A549 (cell line): Measurements from ENCODE around the gene OPA1. TPM values are rescaled to one million over a fixed set of nuclear protein-coding genes. Genes with fewer than 3 reads are reported as not detected.

ENCODE experiments used
- ATAC-seq, 2 experiments: fragments of 200-7000 bp in 1 of 2; fragments of >200 bp in 1 of 2; cut with Nextera tagmentation in 1 of 2; cut with Tn5 transposase in 1 of 2; 3 replicates each; pipeline versions ENCODE4 v1.8.0 to v1.9.1; 2018 to 2020; ENCODE audit warnings: mild to moderate bottlenecking in 1 of 2, moderate library complexity in 1 of 2
- CTCF ChIA-PET: fragments of 300-600 bp; sonication (Branson Sonifier 250); formaldehyde crosslinking; extraction: SDS; loops from one replicate; lab custom pipeline; 2021; ENCODE audit warnings: antibody characterized with exemption, inconsistent platforms; lab: Yijun Ruan, JAX
- POLR2A ChIA-PET: fragments of 350-600 bp; formaldehyde crosslinking; extraction: SDS; loops from one replicate; lab custom pipeline; 2021; ENCODE audit warnings: antibody characterized with exemption, inconsistent platforms; lab: Yijun Ruan, JAX
- DNase-seq, 2 experiments: peaks; one replicate each; pipeline versions ENCODE4 v3.0.0 to v3.0.0-alpha.2; 2011 to 2016; ENCODE audit warnings: low read depth in 1 of 2, low spot score in 1 of 2
- FAIRE-seq: peaks from 2 replicates; lab custom pipeline; 2011; peaks lifted over from hg19 to GRCh38; lab: Jason Lieb, UNC
- H3K27ac ChIP-seq, 2 experiments: fragments of >200 bp; sonication (Bioruptor Twin); formaldehyde crosslinking; 3 replicates each; pipeline ENCODE4 v1.5.1; 2016 to 2017
- H3K4me1 ChIP-seq: fragments of >200 bp; sonication (Bioruptor Twin); formaldehyde crosslinking; 3 replicates; pipeline ENCODE4 v1.6.1; 2016
- H3K4me2 ChIP-seq: fragments of >200 bp; sonication (Bioruptor Twin); formaldehyde crosslinking; 3 replicates; pipeline ENCODE4 v1.6.1; 2016
- H3K4me3 ChIP-seq: fragments of >200 bp; sonication (Bioruptor Twin); formaldehyde crosslinking; 3 replicates; pipeline ENCODE4 v1.5.1; 2016
- H3K9me3 ChIP-seq: fragments of >200 bp; sonication (Bioruptor Twin); formaldehyde crosslinking; 3 replicates; pipeline ENCODE4 v1.6.1; 2016
- CBX2 ChIP-seq: fragments of 200-600 bp; sonication (generic); IDR thresholded peaks from 2 replicates; pipeline ENCODE4 v1.6.1; 2016; ENCODE audit warnings: low read depth, mild to moderate bottlenecking, borderline replicate concordance
- CBX8 ChIP-seq: fragments of 200-600 bp; sonication (generic); IDR thresholded peaks from 2 replicates; pipeline ENCODE4 v1.6.1; 2016
- E2F6 ChIP-seq: IDR thresholded peaks from 2 replicates; pipeline ENCODE4 v1.6.1; 2012; ENCODE audit warnings: low read depth, borderline replicate concordance
- ESRRA ChIP-seq: fragments of 150-350 bp; IDR thresholded peaks from 2 replicates; pipeline ENCODE4 v1.6.1; 2014; ENCODE audit warnings: mild to moderate bottlenecking, low read length, borderline replicate concordance
- FOSL2 ChIP-seq, 2 experiments: fragments of 450-650 bp in 1 of 2; fragments of >200 bp in 1 of 2; sonication (Bioruptor Twin) in 1 of 2; formaldehyde crosslinking; IDR thresholded peaks; 2 replicates each; pipeline versions ENCODE4 v1.5.0 to v1.6.1; 2016 to 2020; ENCODE audit warnings: mild to moderate bottlenecking in 1 of 2, moderate library complexity in 1 of 2
- HDAC2 ChIP-seq: fragments of 200-600 bp; sonication (generic); IDR thresholded peaks from 2 replicates; pipeline ENCODE4 v1.6.1; 2016
- HEYL ChIP-seq: fragments of 250-450 bp; sonication (Bioruptor Pico); IDR thresholded peaks from 2 replicates; pipeline ENCODE4 v1.8.0; 2021; ENCODE audit warnings: mild to moderate bottlenecking, moderate library complexity
- HMGXB4 ChIP-seq: fragments of 250-450 bp; sonication (Bioruptor Pico); IDR thresholded peaks from 2 replicates; pipeline ENCODE4 v1.5.0; 2021; ENCODE audit warnings: mild to moderate bottlenecking, moderate library complexity, borderline replicate concordance
- HOXA7 ChIP-seq: fragments of 250-450 bp; sonication (Bioruptor Pico); IDR thresholded peaks from 2 replicates; pipeline ENCODE4 v1.5.0; 2020; ENCODE audit warnings: mild to moderate bottlenecking, moderate library complexity
- HOXB13 ChIP-seq: fragments of 250-450 bp; sonication (Bioruptor Pico); IDR thresholded peaks from 2 replicates; pipeline ENCODE4 v1.5.0; 2020; ENCODE audit warnings: low read depth, mild to moderate bottlenecking, moderate library complexity
- HOXB5 ChIP-seq: fragments of 250-450 bp; sonication (Bioruptor Pico); IDR thresholded peaks from 2 replicates; pipeline ENCODE4 v1.5.0; 2020; ENCODE audit warnings: mild to moderate bottlenecking, moderate library complexity
- JUNB ChIP-seq: fragments of >200 bp; sonication (Bioruptor Twin); formaldehyde crosslinking; IDR thresholded peaks from 2 replicates; pipeline ENCODE4 v1.6.1; 2016
- MAZ ChIP-seq: fragments of 150-350 bp; IDR thresholded peaks from 2 replicates; pipeline ENCODE4 v1.6.1; 2014; ENCODE audit warnings: antibody characterized with exemption, low read depth, low read length, borderline replicate concordance
- NFE2L2 ChIP-seq: fragments of 150-350 bp; conservative IDR thresholded peaks from 2 replicates; pipeline ENCODE4 v1.6.1; 2014; ENCODE audit warnings: low read length
- NR3C1 ChIP-seq: fragments of >200 bp; sonication (Bioruptor Twin); formaldehyde crosslinking; IDR thresholded peaks from 3 replicates; pipeline ENCODE4 v1.6.1; 2017
- POLR2A ChIP-seq: IDR thresholded peaks from 2 replicates; pipeline ENCODE4 v1.6.1; 2012; ENCODE audit warnings: mild to moderate bottlenecking, low read length
- RAD21 ChIP-seq, 2 experiments: fragments of >200 bp in 1 of 2; sonication (Bioruptor Twin) in 1 of 2; formaldehyde crosslinking in 1 of 2; IDR thresholded peaks in 1 of 2; conservative IDR thresholded peaks in 1 of 2; 2 replicates in 1 of 2; 3 replicates in 1 of 2; pipeline ENCODE4 v1.6.1; 2012 to 2018; ENCODE audit warnings: inconsistent platforms in 1 of 2
- RARB ChIP-seq: fragments of 250-450 bp; sonication (Bioruptor Pico); IDR thresholded peaks from 2 replicates; pipeline ENCODE4 v1.8.0; 2021; ENCODE audit warnings: mild to moderate bottlenecking, moderate library complexity
- RCOR1 ChIP-seq: fragments of 150-350 bp; IDR thresholded peaks from 2 replicates; pipeline ENCODE4 v1.6.1; 2014; ENCODE audit warnings: antibody characterized with exemption, low read length, low read depth
- RFX5 ChIP-seq: fragments of 450-650 bp; IDR thresholded peaks from 2 replicates; pipeline ENCODE4 v1.7.1; 2014; ENCODE audit warnings: antibody characterized with exemption, mild to moderate bottlenecking, moderate library complexity
- TFCP2L1 ChIP-seq: fragments of 250-450 bp; sonication (Bioruptor Pico); IDR thresholded peaks from 2 replicates; pipeline ENCODE4 v1.5.0; 2021; ENCODE audit warnings: mild to moderate bottlenecking
- ZC3H11A ChIP-seq: fragments of 450-650 bp; IDR thresholded peaks from 2 replicates; pipeline ENCODE4 v1.6.1; 2014; ENCODE audit warnings: antibody characterized with exemption, mild to moderate bottlenecking
- ZFP36 ChIP-seq: fragments of 450-650 bp; IDR thresholded peaks from 2 replicates; pipeline ENCODE4 v1.6.1; 2014; ENCODE audit warnings: borderline replicate concordance; ENCODE audit not compliant: partially characterized antibody
- ZNF302 ChIP-seq: fragments of 250-450 bp; sonication (Bioruptor Pico); IDR thresholded peaks from 2 replicates; pipeline ENCODE4 v1.9.0; 2021; ENCODE audit warnings: inconsistent platforms, mild to moderate bottlenecking, moderate library complexity
- WGBS: methylation state at CpG from one replicate; pipeline ENCODE4 v1.1.6; 2017; ENCODE audit errors: missing lambda C conversion rate; 5-methylcytosine and 5-hydroxymethylcytosine counted together
- polyA plus RNA-seq, 4 experiments: library from polyadenylated mRNA; depleted of rRNA in 3 of 4; stranded (reverse); fragments of >200 nt; fragmentation: RNase III in 1 of 4; extraction: RNeasy Plus Mini Kit Qiagen cat#74134 plus additional on column Dnase treatment in 1 of 4; gene quantifications; 2 replicates in 3 of 4; 3 replicates in 1 of 4; pipeline ENCODE4 v1.2.3, GENCODE V29; 2011 to 2017
- TF ChIP-seq, protein P1 (sequence below): fragments of 150-350 bp; IDR thresholded peaks from 2 replicates; pipeline ENCODE4 v1.6.1; 2014; ENCODE audit warnings: low read depth, mild to moderate bottlenecking, low read length
- TF ChIP-seq, protein P2 (sequence below): fragments of >200 bp; sonication (Bioruptor Twin); formaldehyde crosslinking; IDR thresholded peaks from 3 replicates; pipeline ENCODE4 v1.5.1; 2016

Gene OPA1
- polyA plus RNA-seq, 2 of the 4 experiments (the other 2 are of a cell fraction): 31.7 to 54.4 TPM

- ATAC-seq (no peak; a peak in 1 of 6 replicates), DNase-seq (no peak), FAIRE-seq (no peak)
- ChIA-PET CTCF (interaction anchor here (0.5 kb wide), 2 partner anchors 47 to 1841 kb away, joined by 3 read pairs; no protein-coding TSS in a partner anchor), POLR2A (interaction anchor here (0.9 kb wide), 1 partner anchor 38 kb away, joined by 5 read pairs; no protein-coding TSS in a partner anchor)
- Histone ChIP-seq H3K27ac (peak overlapping the region; percentile 63 to 65; a peak in 3 of 6 replicates), H3K4me2 (peak overlapping the region; percentile 81; the same call in 2 of the 3 replicates), H3K4me3 (no peak overlapping the region), H3K4me1 (peaks cover 23% of the 10 kb centered on the region), H3K9me3 (no peaks in the 10 kb centered on the region)
- 91% methylated on average over 9 of the region's 9 CpGs for WGBS
- no peak for TF ChIP-seq ZFP36
- no peak for TF ChIP-seq ZC3H11A
- TF ChIP-seq, protein P1, sequence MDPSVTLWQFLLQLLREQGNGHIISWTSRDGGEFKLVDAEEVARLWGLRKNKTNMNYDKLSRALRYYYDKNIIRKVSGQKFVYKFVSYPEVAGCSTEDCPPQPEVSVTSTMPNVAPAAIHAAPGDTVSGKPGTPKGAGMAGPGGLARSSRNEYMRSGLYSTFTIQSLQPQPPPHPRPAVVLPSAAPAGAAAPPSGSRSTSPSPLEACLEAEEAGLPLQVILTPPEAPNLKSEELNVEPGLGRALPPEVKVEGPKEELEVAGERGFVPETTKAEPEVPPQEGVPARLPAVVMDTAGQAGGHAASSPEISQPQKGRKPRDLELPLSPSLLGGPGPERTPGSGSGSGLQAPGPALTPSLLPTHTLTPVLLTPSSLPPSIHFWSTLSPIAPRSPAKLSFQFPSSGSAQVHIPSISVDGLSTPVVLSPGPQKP: no peak
- TF ChIP-seq HMGXB4 (CRISPR knock-in tag): no peak
- TF ChIP-seq, protein P2, sequence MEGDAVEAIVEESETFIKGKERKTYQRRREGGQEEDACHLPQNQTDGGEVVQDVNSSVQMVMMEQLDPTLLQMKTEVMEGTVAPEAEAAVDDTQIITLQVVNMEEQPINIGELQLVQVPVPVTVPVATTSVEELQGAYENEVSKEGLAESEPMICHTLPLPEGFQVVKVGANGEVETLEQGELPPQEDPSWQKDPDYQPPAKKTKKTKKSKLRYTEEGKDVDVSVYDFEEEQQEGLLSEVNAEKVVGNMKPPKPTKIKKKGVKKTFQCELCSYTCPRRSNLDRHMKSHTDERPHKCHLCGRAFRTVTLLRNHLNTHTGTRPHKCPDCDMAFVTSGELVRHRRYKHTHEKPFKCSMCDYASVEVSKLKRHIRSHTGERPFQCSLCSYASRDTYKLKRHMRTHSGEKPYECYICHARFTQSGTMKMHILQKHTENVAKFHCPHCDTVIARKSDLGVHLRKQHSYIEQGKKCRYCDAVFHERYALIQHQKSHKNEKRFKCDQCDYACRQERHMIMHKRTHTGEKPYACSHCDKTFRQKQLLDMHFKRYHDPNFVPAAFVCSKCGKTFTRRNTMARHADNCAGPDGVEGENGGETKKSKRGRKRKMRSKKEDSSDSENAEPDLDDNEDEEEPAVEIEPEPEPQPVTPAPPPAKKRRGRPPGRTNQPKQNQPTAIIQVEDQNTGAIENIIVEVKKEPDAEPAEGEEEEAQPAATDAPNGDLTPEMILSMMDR: no peak
- TF ChIP-seq POLR2A: no peak
- TF ChIP-seq HOXA7 (CRISPR knock-in tag): no peak
- TF ChIP-seq E2F6: no peak
- TF ChIP-seq TFCP2L1 (CRISPR knock-in tag): no peak
- no peak for TF ChIP-seq RARB
- no peak for TF ChIP-seq RFX5
- no peak for TF ChIP-seq NFE2L2
- no peak for TF ChIP-seq CBX2
- TF ChIP-seq RCOR1: no peak
Observed at GRCh38 chr3:193744822-193745684, 152.0 kb downstream of the OPA1 start.

- H3K4me3 ChIP-seq: no peak overlapping the region
- DNase-seq (no peak), FAIRE-seq (no peak), ATAC-seq (no peak)
- WGBS: 78% methylated on average over 5 of the region's 5 CpGs
- H3K4me2 ChIP-seq: no peak overlapping the region
- H3K9me3 ChIP-seq: no peaks in the 10 kb centered on the region
- ChIA-PET CTCF (no interaction called here), POLR2A (no interaction called here)
- H3K27ac ChIP-seq: no peak overlapping the region
- H3K4me1 ChIP-seq: peaks cover 23% of the 10 kb centered on the region
- no peak for TF ChIP-seq HDAC2
- TF ChIP-seq HOXB13 (CRISPR knock-in tag): no peak
- no peak for TF ChIP-seq FOSL2 (IDR thresholded peaks at IDR 0.05)
- no peak for TF ChIP-seq FOSL2 (CRISPR knock-in tag; IDR thresholded peaks at IDR 0.05)
- TF ChIP-seq E2F6: no peak
- no peak for TF ChIP-seq NR3C1
- TF ChIP-seq RAD21 (conservative IDR thresholded peaks at IDR 0.05 in 1 of 2, IDR thresholded peaks at IDR 0.05 in 1 of 2): no peak
- no peak for TF ChIP-seq ZNF302
- TF ChIP-seq RARB: no peak
- no peak for TF ChIP-seq HEYL
- TF ChIP-seq MAZ: no peak
- no peak for TF ChIP-seq CBX8
- TF ChIP-seq, protein P1: no peak
- TF ChIP-seq, protein P2: no peak
- no peak for TF ChIP-seq ESRRA
- TF ChIP-seq HOXB5 (CRISPR knock-in tag): no peak
- TF ChIP-seq JUNB: no peak
Observed at GRCh38 chr3:193746832-193747231, 153.8 kb downstream of the OPA1 start.
